LNCaP clone FGC (cell line): ENCODE results near the gene HS1BP3.

Experiments used
- DNase-seq: peaks from one replicate; pipeline ENCODE4 v3.0.0-alpha.2; 2011; ENCODE audit warnings: low read depth
- H3K4me3 ChIP-seq: 2 replicates; pipeline ENCODE4 v1.5.1; 2011; ENCODE audit warnings: mild to moderate bottlenecking, low read depth, low read length, control low read depth
- CTCF ChIP-seq: IDR thresholded peaks from 2 replicates; pipeline ENCODE4 v1.5.1; 2012; ENCODE audit warnings: mild to moderate bottlenecking; ENCODE audit not compliant: control insufficient read depth, insufficient read depth; ENCODE audit errors: extremely low read depth

HS1BP3 gene

GRCh38 chr2:20633001-20633400 is 17.9 kb downstream of the HS1BP3 start:
- no peak for TF ChIP-seq CTCF
- H3K4me3 ChIP-seq = no peak overlapping the region
- no peak for DNase-seq

GRCh38 chr2:20632446-20632990 is 18.4 kb downstream of the HS1BP3 start:
- no peak for TF ChIP-seq CTCF
- DNase-seq = no peak
- H3K4me3 ChIP-seq = no peak overlapping the region

GRCh38 chr2:20631617-20632307 is 19.1 kb downstream of the HS1BP3 start:
- no peak for DNase-seq
- TF ChIP-seq CTCF = no peak
- H3K4me3 ChIP-seq = no peak overlapping the region

- TF ChIP-seq CTCF = no peak
- no peak overlapping the region for H3K4me3 ChIP-seq
- no peak for DNase-seq
Observed at GRCh38 chr2:20630967-20631366, 19.9 kb downstream of the HS1BP3 start.

DNA sequence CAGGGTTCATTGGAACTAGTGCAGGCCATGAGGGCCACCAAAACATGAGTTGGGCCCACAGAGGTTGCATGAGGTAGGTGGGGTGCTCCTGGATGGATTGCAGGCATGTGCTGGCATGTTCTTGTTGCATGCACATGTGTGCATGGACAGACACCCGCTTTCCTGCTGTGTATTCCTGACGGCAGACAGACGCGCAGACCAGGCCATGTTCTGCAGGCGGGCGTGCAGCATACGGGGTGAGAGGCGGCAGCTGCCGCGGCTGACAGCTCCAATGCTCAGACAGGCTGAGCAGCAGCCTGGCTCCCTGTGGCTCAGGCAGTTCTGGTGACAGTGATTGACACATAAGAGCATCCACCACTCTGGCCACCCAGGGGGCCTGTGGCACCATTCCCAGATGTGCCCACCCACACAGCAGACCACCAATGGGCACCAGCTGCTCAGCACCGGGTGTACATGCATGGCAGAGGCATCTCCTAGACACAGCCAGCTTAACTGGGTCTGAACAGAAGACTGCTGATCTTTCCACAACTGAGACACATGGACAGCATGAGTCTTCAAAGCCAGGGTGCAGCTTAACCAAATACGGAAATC is 21.2 kb downstream of the HS1BP3 start:
- no peak overlapping the region for H3K4me3 ChIP-seq
- TF ChIP-seq CTCF = no peak
- DNase-seq = no peak

GRCh38 chr2:20629181-20629580 is 21.7 kb downstream of the HS1BP3 start:
- TF ChIP-seq CTCF = no peak
- no peak for DNase-seq
- H3K4me3 ChIP-seq = no peak overlapping the region

DNA sequence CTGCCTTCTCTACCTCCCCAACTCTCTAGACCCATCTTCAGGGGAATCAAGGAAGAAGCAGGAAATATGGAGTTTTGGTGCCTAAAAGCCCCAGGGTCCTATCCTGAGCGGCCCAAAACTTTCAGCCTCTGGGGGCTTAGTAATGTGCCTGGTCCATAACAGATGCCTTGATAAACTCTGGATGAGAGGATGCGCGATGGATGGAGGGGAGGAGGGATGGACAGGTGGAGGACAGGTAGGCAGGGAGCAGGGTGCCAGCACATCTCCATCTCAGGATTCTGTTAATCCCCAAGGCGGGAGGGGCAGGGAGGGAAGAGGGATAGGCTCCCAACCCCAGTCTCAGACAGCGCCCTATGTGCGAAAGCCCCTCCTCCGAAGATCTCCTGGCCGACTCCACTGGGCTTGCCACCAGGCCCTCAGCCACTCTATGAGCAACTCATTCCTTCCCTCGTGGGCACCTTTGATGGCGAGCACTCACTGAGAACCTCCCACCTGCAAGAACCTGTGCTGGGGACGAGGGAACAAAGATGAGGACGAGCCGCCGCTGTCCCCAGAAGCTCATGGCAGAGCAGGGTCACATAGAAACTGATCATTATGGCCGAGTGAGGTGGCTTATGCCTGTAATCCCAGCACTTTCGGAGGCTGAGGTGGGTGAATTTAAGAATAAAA is 23.1 kb downstream of the HS1BP3 start:
- H3K4me3 ChIP-seq = no peak overlapping the region
- DNase-seq = no peak
- TF ChIP-seq CTCF = no peak
